Measurements from ENCODE around the gene ORC6.

ORC6 gene

GRCh38 chr16:46718214-46718613 lies 28.8 kb downstream of the ORC6 start:
- no peaks in the 10 kb centered on the region for H3K27me3 ChIP-seq (ENCODE audit: insufficient read depth, low read length, poor library complexity)
- H3K36me3 ChIP-seq (ENCODE audit: insufficient read depth, low read length), result no peaks in the 10 kb centered on the region
- no peaks in the 10 kb centered on the region for H3K4me1 ChIP-seq (ENCODE audit: insufficient read depth, low read length)
- no peaks in the 10 kb centered on the region for H3K9me3 ChIP-seq (ENCODE audit: insufficient read depth, low read length, severe bottlenecking)
- TF ChIP-seq CTCF (IDR thresholded peaks at IDR 0.05; ENCODE audit: borderline replicate concordance, extremely low read depth, low read length, poor library complexity, severe bottlenecking), result no peak
- TF ChIP-seq EZH2 (IDR thresholded peaks at IDR 0.05; ENCODE audit: borderline replicate concordance, low read depth, low read length, severe bottlenecking), result no peak
- no peak overlapping the region for H3K4me2 ChIP-seq (ENCODE audit: insufficient read depth, low read length)
- H2AFZ ChIP-seq (ENCODE audit: low read depth, low read length), result no peak overlapping the region
- no peaks in the 10 kb centered on the region for H4K20me1 ChIP-seq (ENCODE audit: insufficient read depth, low read length)
- H3K9ac ChIP-seq (ENCODE audit: low read depth, low read length), result no peak overlapping the region
- H3K4me3 ChIP-seq (ENCODE audit: low read depth in 1 of 2, low read length in 2 of 2), result no peak overlapping the region
- DNase-seq (no peak), ATAC-seq (ENCODE audit: insufficient read depth, low read depth) (no peak)
- no peaks in the 10 kb centered on the region for H3K79me2 ChIP-seq (ENCODE audit: insufficient read depth, low read length)
- H3K27ac ChIP-seq (ENCODE audit: low read length), result no peak overlapping the region

GRCh38 chr16:46719528-46719927 lies 30.1 kb downstream of the ORC6 start:
- H3K79me2 ChIP-seq (ENCODE audit: insufficient read depth, low read length), result no peaks in the 10 kb centered on the region
- no peaks in the 10 kb centered on the region for H3K4me1 ChIP-seq (ENCODE audit: insufficient read depth, low read length)
- H3K9me3 ChIP-seq (ENCODE audit: insufficient read depth, low read length, severe bottlenecking), result no peaks in the 10 kb centered on the region
- no peak for ATAC-seq (ENCODE audit: insufficient read depth, low read depth)
- DNase-seq, result no peak
- no peak overlapping the region for H3K27ac ChIP-seq (ENCODE audit: low read length)
- no peak overlapping the region for H3K4me2 ChIP-seq (ENCODE audit: insufficient read depth, low read length)
- H4K20me1 ChIP-seq (ENCODE audit: insufficient read depth, low read length), result no peaks in the 10 kb centered on the region
- H2AFZ ChIP-seq (ENCODE audit: low read depth, low read length), result no peak overlapping the region
- H3K27me3 ChIP-seq (ENCODE audit: insufficient read depth, low read length, poor library complexity), result no peaks in the 10 kb centered on the region
- H3K36me3 ChIP-seq (ENCODE audit: insufficient read depth, low read length), result no peaks in the 10 kb centered on the region
- no peak overlapping the region for H3K4me3 ChIP-seq (ENCODE audit: low read depth in 1 of 2, low read length in 2 of 2)
- TF ChIP-seq CTCF (IDR thresholded peaks at IDR 0.05; ENCODE audit: borderline replicate concordance, extremely low read depth, low read length, poor library complexity, severe bottlenecking), result no peak
- no peak overlapping the region for H3K9ac ChIP-seq (ENCODE audit: low read depth, low read length)

GRCh38 chr16:46720619-46721018 lies 31.2 kb downstream of the ORC6 start:
- Histone ChIP-seq H3K27ac (ENCODE audit: low read length) (no peak overlapping the region), H3K27me3 (ENCODE audit: insufficient read depth, low read length, poor library complexity) (no peaks in the 10 kb centered on the region), H4K20me1 (ENCODE audit: insufficient read depth, low read length) (no peaks in the 10 kb centered on the region), H3K4me3 (ENCODE audit: low read depth in 1 of 2, low read length in 2 of 2) (no peak overlapping the region), H3K79me2 (ENCODE audit: insufficient read depth, low read length) (no peaks in the 10 kb centered on the region), H3K36me3 (ENCODE audit: insufficient read depth, low read length) (no peaks in the 10 kb centered on the region), H2AFZ (ENCODE audit: low read depth, low read length) (no peak overlapping the region), H3K4me2 (ENCODE audit: insufficient read depth, low read length) (no peak overlapping the region), H3K9ac (ENCODE audit: low read depth, low read length) (no peak overlapping the region), H3K4me1 (ENCODE audit: insufficient read depth, low read length) (no peaks in the 10 kb centered on the region), H3K9me3 (ENCODE audit: insufficient read depth, low read length, severe bottlenecking) (peaks cover 3% of the 10 kb centered on the region)
- TF ChIP-seq CTCF (IDR thresholded peaks at IDR 0.05; ENCODE audit: borderline replicate concordance, extremely low read depth, low read length, poor library complexity, severe bottlenecking), result no peak
- TF ChIP-seq EZH2 (IDR thresholded peaks at IDR 0.05; ENCODE audit: borderline replicate concordance, low read depth, low read length, severe bottlenecking), result no peak
- DNase-seq (no peak), ATAC-seq (ENCODE audit: insufficient read depth, low read depth) (no peak)

GRCh38 chr16:46721885-46722284 lies 32.4 kb downstream of the ORC6 start:
- no peak overlapping the region for H3K9ac ChIP-seq (ENCODE audit: low read depth, low read length)
- no peak overlapping the region for H3K4me3 ChIP-seq (ENCODE audit: low read depth in 1 of 2, low read length in 2 of 2)
- no peaks in the 10 kb centered on the region for H3K36me3 ChIP-seq (ENCODE audit: insufficient read depth, low read length)
- no peak overlapping the region for H3K27ac ChIP-seq (ENCODE audit: low read length)
- no peaks in the 10 kb centered on the region for H3K4me1 ChIP-seq (ENCODE audit: insufficient read depth, low read length)
- H3K27me3 ChIP-seq (ENCODE audit: insufficient read depth, low read length, poor library complexity), result no peaks in the 10 kb centered on the region
- no peak overlapping the region for H3K4me2 ChIP-seq (ENCODE audit: insufficient read depth, low read length)
- no peak for ATAC-seq (ENCODE audit: insufficient read depth, low read depth)
- TF ChIP-seq CTCF (IDR thresholded peaks at IDR 0.05; ENCODE audit: borderline replicate concordance, extremely low read depth, low read length, poor library complexity, severe bottlenecking) (no peak), EZH2 (IDR thresholded peaks at IDR 0.05; ENCODE audit: borderline replicate concordance, low read depth, low read length, severe bottlenecking) (no peak)
- H4K20me1 ChIP-seq (ENCODE audit: insufficient read depth, low read length), result no peaks in the 10 kb centered on the region
- no peak overlapping the region for H2AFZ ChIP-seq (ENCODE audit: low read depth, low read length)
- no peaks in the 10 kb centered on the region for H3K79me2 ChIP-seq (ENCODE audit: insufficient read depth, low read length)
- H3K9me3 ChIP-seq (ENCODE audit: insufficient read depth, low read length, severe bottlenecking), result peaks cover 3% of the 10 kb centered on the region
- no peak for DNase-seq
